HG03039 (cell line): ENCODE results near the gene AKAP6.
"Not testable (repeated sequence)": the region's sequence is repeated elsewhere in the genome, so short reads cannot be mapped to it uniquely, and the experiment has no call there.

ENCODE experiments used
- ATAC-seq: cut with Tn5 transposase; IDR thresholded peaks from one replicate; pipeline ENCODE4 v1.9.1; 2021; ENCODE audit warnings: mild to moderate bottlenecking, moderate library complexity; ENCODE audit not compliant: unreplicated experiment

AKAP6 gene

GRCh38 chr14:32435411-32435810 is 106.3 kb downstream of the AKAP6 start:
- ATAC-seq: no peak

- ATAC-seq: no peak
Observed at GRCh38 chr14:32436993-32437392, 107.9 kb downstream of the AKAP6 start.

GRCh38 chr14:32438517-32438916 is 109.4 kb downstream of the AKAP6 start:
- no peak for ATAC-seq

- ATAC-seq: no peak
Observed at GRCh38 chr14:32443890-32444661, 115.0 kb downstream of the AKAP6 start.

- ATAC-seq: no peak
Observed at GRCh38 chr14:32447371-32447770, 118.3 kb downstream of the AKAP6 start.

- ATAC-seq: no peak
Observed at GRCh38 chr14:32449648-32450047, 120.5 kb downstream of the AKAP6 start.

GRCh38 chr14:32450919-32451675 is 122.0 kb downstream of the AKAP6 start:
- ATAC-seq: no peak

GRCh38 chr14:32453857-32454810 is 125.0 kb downstream of the AKAP6 start:
- ATAC-seq: no peak

- ATAC-seq: no peak
Observed at GRCh38 chr14:32457213-32457920, 128.3 kb downstream of the AKAP6 start.

- no peak for ATAC-seq
Observed at GRCh38 chr14:32458720-32459119, 129.6 kb downstream of the AKAP6 start.

- ATAC-seq: no peak
Observed at GRCh38 chr14:32460267-32460666, 131.2 kb downstream of the AKAP6 start.

GRCh38 chr14:32462553-32462952 is 133.5 kb downstream of the AKAP6 start:
- not testable (repeated sequence) for ATAC-seq

- ATAC-seq: no peak
Observed at GRCh38 chr14:32468955-32469354, 139.9 kb downstream of the AKAP6 start.

- no peak for ATAC-seq
Observed at GRCh38 chr14:32469388-32470160, 140.5 kb downstream of the AKAP6 start.

- no peak for ATAC-seq
Observed at GRCh38 chr14:32470161-32470715, 141.1 kb downstream of the AKAP6 start.

GRCh38 chr14:32471181-32471580 is 142.1 kb downstream of the AKAP6 start:
- ATAC-seq: no peak

GRCh38 chr14:32472076-32472475 is 143.0 kb downstream of the AKAP6 start:
- ATAC-seq: no peak

- no peak for ATAC-seq
Observed at GRCh38 chr14:32472512-32473463, 143.7 kb downstream of the AKAP6 start.
